Myocyte (in vitro differentiated cells): ENCODE measurements around the gene CYSTM1. TPM values are rescaled to one million over a fixed set of nuclear protein-coding genes. Genes with fewer than 3 reads are reported as not detected.

ENCODE experiments used
- DNase-seq: peaks from one replicate; pipeline ENCODE4 v3.0.0-alpha.2; 2012; ENCODE audit warnings: low read depth
- polyA plus RNA-seq: library from polyadenylated mRNA; unstranded; fragments of >200 nt; gene quantifications from one replicate; pipeline ENCODE4 v1.2.1, GENCODE V29; 2012; ENCODE audit warnings: missing spikeins
- total RNA-seq: library from RNA; depleted of rRNA; stranded (reverse); fragments of >200 nt; gene quantifications from 2 replicates; pipeline ENCODE4 v1.2.3, GENCODE V29; 2014

The CYSTM1 gene
- total RNA-seq, result 15.9 and 27.9 TPM in 2 replicates
- 30.1 TPM for polyA plus RNA-seq

- DNase-seq, result peak; percentile 87
These were observed at the start of gene CYSTM1 for GRCh38 chr5:140174465-140175366. Gene CYSTM1, plus strand, starts transcription at chr5:140175188. Its CDS starts 19,278 bp downstream, at chr5:140194466.

DNA sequence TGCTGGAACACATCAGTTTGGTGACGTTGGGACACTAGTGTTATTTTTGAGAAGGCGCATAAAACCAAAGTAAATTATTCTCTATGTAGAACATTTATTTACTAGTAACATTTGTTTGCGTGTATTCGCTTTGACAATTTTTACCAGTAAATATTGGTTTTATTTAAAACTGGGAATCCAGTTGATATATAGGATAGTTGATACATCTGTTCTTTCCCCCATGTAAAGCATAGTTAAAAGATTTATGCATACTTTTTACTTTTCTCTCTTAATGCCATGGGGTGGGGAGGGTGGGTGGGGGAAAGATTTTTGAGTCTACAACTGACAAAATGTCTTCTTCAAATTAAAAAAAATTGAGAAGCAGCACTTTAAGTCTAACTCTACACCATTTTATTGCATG is 49.4 kb upstream of the CYSTM1 start, which contains the start of gene IGIP:
Gene IGIP (plus strand): TSS at position 301 of the 400 bp plus-strand sequence. CDS start 2,540 bp downstream, outside the sequence.
- no peak for DNase-seq

- DNase-seq, result no peak
These were observed 48.5 kb upstream of the CYSTM1 start for GRCh38 chr5:140126315-140127012.

- DNase-seq, result no peak
These were observed 46.6 kb upstream of the CYSTM1 start for GRCh38 chr5:140128376-140128775.

DNA sequence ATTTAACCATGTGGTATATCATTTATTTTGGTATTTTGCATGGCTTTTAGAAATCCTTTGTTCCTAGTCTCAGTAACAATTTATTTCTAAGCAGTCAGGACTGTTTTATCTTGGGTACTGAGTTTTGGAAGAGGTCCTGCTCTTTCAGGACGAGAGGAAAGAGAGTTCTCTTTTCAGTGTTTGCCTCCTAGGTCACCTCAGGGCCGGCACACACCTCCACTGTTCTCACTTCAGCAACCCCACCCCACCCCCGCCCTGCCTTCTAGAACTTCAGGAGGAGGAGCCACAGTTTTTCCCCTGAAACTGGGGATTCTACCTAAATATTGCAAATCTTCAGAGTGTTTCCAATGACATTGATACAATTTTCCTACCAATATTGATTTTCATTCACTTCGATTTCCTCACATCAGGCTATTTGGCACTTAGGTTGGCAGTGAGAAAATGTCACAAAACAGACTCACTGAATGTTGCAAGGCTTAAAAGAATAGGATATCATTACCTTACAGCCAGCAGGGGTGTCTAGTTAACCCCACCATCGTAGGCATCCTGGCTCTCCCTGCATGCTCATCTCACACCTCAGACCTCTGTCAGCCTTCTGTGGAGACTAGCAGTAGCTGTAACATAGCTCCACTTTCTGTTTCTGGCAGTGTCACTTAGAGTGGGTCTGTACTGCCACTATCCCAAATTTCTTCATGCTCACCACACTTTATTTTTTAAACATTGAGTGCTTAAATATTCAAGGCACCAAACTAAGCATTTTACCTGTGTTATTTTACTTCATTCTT is 43.8 kb upstream of the CYSTM1 start:
- DNase-seq, result no peak

DNA sequence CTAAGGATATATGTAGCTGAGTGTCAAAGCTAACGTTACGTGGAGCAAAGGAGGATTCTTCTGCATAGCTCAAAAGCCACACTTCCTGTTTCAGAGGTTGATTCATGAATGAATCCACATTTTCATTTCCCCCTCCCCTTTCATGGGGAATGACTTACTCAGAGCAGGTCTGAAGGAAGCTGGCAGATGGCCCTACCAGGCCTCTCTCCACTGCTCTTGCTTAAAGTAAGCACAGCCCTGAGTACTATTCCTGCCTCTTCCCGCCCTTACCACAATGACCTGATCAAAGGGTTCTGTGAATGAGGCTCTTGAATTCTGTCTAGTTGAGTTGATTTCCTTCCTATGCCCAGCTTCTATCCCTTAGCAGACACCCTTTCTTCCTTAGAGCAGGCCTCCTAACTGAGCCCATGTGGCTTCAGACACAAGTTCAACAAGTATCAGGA is 43.0 kb upstream of the CYSTM1 start:
- peak; percentile 71 for DNase-seq

DNA sequence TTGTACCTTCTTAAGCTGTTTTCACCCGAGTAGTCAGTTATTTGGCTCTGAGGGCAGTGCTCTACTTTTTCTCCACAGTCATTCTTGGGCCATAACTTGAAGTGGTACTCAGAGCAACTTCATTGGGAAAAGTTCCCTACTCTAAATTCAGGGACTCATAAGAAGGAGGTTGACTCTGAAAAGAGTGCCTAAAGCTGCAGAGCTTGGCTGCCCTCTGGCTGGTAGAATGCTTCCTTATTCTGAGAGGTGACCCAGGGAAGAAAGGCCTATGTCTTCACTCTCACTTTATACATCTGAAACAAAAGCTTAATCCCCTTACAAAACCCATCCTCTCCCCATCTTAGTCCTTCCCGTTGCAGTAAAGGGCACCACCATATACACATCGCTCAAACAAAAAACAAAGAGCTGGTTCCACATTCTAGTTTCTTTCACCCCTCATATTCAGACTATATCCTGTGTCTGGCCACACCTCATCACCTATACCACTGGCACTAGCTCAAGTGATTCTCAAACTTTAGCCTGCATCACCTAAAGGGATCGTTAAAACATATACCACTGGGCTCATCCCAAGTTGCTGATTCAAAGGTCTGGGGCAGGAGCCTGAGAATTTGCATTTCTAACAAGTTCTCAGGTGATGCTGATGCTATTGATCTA is 41.3 kb upstream of the CYSTM1 start:
- DNase-seq, result no peak

DNA sequence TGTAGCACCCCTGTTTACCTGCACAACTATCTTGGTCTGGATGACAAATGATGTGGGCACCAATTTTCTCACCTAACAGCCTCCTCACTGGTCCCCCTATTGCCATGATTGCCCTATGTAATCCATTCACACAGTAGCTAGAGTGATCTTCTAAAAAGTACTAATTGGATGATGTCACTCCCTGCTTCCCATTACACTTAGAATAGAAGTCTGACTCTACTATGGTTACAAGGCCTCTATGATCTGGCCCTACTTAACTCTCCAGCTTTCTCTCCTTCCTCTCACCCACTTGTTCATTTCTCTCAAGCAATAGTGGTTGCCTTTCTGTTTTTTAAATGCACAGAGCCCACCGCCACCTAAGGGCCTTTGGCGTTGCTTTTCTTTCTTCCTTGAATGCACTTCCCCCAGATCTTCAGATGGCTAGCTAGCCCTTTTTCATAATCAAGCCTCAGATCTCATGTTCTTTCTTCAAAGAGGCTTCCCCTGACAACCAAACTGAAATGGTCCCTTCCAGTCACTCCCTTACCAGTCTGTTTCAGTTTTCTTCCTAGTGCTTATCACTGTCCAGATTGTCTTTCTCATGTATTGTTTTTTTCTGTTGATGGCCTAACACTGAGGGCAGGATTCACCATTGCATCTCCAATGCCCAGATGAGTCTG is 40.6 kb upstream of the CYSTM1 start:
- DNase-seq, result peak; percentile 20

DNA sequence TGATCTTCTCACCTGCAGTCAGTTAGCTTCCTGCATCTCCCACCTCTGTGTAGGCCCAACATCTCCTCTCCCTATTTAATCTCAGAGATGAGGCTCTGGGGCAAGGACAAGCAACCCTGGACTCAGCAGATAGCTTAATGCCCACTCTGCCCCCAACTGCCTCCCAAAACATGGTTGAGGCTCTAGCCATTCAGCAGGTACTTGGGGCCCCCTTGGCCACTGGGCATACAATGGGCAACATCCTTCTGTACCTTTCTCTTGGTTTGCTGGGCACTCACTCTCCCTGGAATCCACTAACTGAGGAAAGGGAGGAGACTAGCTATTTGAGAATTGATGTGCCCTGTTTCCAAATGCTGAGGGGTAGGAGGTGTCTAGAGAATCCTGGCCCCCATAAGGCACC is 39.9 kb upstream of the CYSTM1 start:
- no peak for DNase-seq

GRCh38 chr5:140136624-140137023 is 38.4 kb upstream of the CYSTM1 start:
- no peak for DNase-seq

GRCh38 chr5:140140435-140140834 is 34.6 kb upstream of the CYSTM1 start:
- no peak for DNase-seq

GRCh38 chr5:140141241-140141640 is 33.7 kb upstream of the CYSTM1 start:
- DNase-seq, result peak; percentile 9

- DNase-seq, result no peak
These were observed 32.7 kb upstream of the CYSTM1 start for GRCh38 chr5:140142246-140142645.

- DNase-seq, result no peak
These were observed 32.1 kb upstream of the CYSTM1 start for GRCh38 chr5:140142856-140143255.

DNA sequence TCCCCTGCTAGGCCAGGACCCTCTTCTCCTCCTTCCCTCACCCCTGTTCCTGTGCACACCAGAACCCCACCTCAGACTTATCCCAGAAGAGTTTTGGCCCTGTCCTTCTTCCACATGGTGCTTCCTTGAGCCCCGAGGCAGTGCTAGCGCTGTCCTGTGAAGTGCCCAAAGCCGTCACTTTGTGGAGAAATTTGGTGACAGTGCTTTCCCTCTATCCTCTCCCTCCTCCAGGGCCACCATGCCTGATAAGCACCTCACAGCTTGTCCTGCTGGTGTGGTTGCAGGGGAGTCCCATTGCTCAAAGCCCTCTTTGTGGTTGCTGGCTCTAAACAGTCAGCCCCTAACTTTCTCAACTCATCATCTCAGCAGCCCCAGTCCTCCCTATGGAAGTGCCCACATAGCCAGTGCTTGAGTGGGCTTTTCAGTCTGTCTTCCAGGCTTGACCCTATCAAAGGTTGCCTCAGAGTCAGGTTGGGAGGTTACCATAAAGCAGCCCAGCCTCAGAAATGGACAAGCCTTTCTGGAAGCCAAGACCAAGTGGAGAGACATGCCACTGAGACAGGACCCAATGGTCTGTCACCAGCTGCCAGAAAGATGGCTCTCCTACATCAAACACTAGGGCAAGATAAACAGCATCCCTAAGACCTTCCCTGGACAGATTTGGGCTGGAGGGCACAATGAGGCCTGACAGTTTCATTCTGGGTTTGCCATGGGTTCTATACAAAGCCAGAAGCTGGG is 31.3 kb upstream of the CYSTM1 start:
- no peak for DNase-seq

DNA sequence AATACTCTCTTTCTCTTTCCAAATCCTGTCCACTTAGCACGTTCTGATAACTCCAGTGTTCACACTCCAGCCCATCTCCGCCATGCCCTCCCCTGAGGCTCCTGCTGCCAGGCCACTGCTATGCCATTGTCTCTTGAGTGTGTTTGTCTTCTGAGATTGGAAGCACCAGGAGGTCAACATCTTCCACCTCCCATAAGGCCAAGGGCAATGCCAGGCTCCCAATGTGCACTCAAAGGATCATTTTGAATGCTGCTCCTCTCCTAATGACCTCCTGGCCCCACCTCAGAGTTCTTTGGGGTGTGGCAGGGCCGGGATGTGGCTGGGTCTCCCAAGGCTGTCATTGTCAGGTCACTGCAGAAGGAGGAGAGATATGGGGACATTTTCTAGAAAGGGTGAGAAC is 29.7 kb upstream of the CYSTM1 start:
- no peak for DNase-seq

GRCh38 chr5:140145818-140146522 is 29.0 kb upstream of the CYSTM1 start:
- DNase-seq, result peak; percentile 72

GRCh38 chr5:140146523-140146842 is 28.5 kb upstream of the CYSTM1 start:
- no peak for DNase-seq

- DNase-seq, result no peak
These were observed 27.5 kb upstream of the CYSTM1 start for GRCh38 chr5:140147460-140147859.
